ENCODE measurements around the gene KCNJ15. TPM values are rescaled to one million over a fixed set of nuclear protein-coding genes. Genes with fewer than 3 reads are reported as not detected.
A peak's percentile ranks its signal among the peaks of the same experiment; 100 is the strongest.

KCNJ15 gene
- total RNA-seq, 1 donor from 2014 or later = 17.5 TPM

- H3K4me3 ChIP-seq = no peak overlapping the region
- no peak for DNase-seq (ENCODE audit: low spot score in 2 of 2)
- TF ChIP-seq CTCF (IDR thresholded peaks at IDR 0.05) = no peak
- H3K27ac ChIP-seq = peak overlapping the region; percentile 70 to 87
- H3K36me3 ChIP-seq = no peaks in the 10 kb centered on the region
- H3K27me3 ChIP-seq = no peaks in the 10 kb centered on the region
- intact Hi-C loops (cut with DNase I) = no loop called here
- H3K9me3 ChIP-seq = no peaks in the 10 kb centered on the region
- H3K4me1 ChIP-seq = peaks cover 19 to 21% of the 10 kb centered on the region in 2 donors
These were observed 16.7 kb upstream of the KCNJ15 start for GRCh38 chr21:38240129-38240528.

- peaks cover 19 to 21% of the 10 kb centered on the region in 2 donors for H3K4me1 ChIP-seq
- no peaks in the 10 kb centered on the region for H3K36me3 ChIP-seq
- H3K9me3 ChIP-seq = no peaks in the 10 kb centered on the region
- no peak for TF ChIP-seq CTCF (IDR thresholded peaks at IDR 0.05)
- no peaks in the 10 kb centered on the region for H3K27me3 ChIP-seq
- peak overlapping the region in 1 of 2 donors; percentile 10 for H3K4me3 ChIP-seq
- DNase-seq (ENCODE audit: low spot score in 2 of 2) = peak in 1 of 2 donors; percentile 83
- H3K27ac ChIP-seq = peak overlapping the region; percentile 70 to 87
- intact Hi-C loops (cut with DNase I) = loop anchor here (1.0 kb wide), 1 partner anchor 100 kb away; no protein-coding TSS in a partner anchor
These were observed 15.6 kb upstream of the KCNJ15 start for GRCh38 chr21:38241029-38241740.

GRCh38 chr21:38242061-38242460 is 14.7 kb upstream of the KCNJ15 start:
- Histone ChIP-seq H3K4me1 (peaks cover 19 to 21% of the 10 kb centered on the region in 2 donors), H3K27me3 (no peaks in the 10 kb centered on the region), H3K27ac (peak overlapping the region; percentile 70 to 87), H3K9me3 (no peaks in the 10 kb centered on the region), H3K4me3 (no peak overlapping the region), H3K36me3 (no peaks in the 10 kb centered on the region)
- DNase-seq (ENCODE audit: low spot score in 2 of 2) = no peak
- intact Hi-C loops (cut with DNase I) = no loop called here
- TF ChIP-seq CTCF (IDR thresholded peaks at IDR 0.05) = no peak

- no peaks in the 10 kb centered on the region for H3K27me3 ChIP-seq
- H3K36me3 ChIP-seq = no peaks in the 10 kb centered on the region
- H3K4me1 ChIP-seq = peaks cover 19 to 21% of the 10 kb centered on the region in 2 donors
- H3K9me3 ChIP-seq = no peaks in the 10 kb centered on the region
- peak overlapping the region; percentile 70 to 87 for H3K27ac ChIP-seq
- H3K4me3 ChIP-seq = no peak overlapping the region
- intact Hi-C loops (cut with DNase I) = no loop called here
- no peak for TF ChIP-seq CTCF (IDR thresholded peaks at IDR 0.05)
- no peak for DNase-seq (ENCODE audit: low spot score in 2 of 2)
These were observed 12.9 kb upstream of the KCNJ15 start for GRCh38 chr21:38243732-38244406.

- no peaks in the 10 kb centered on the region for H3K36me3 ChIP-seq
- peak overlapping the region; percentile 70 to 87 for H3K27ac ChIP-seq
- no peak overlapping the region for H3K4me3 ChIP-seq
- intact Hi-C loops (cut with DNase I) = no loop called here
- no peaks in the 10 kb centered on the region for H3K9me3 ChIP-seq
- H3K27me3 ChIP-seq = no peaks in the 10 kb centered on the region
- TF ChIP-seq CTCF (IDR thresholded peaks at IDR 0.05) = no peak
- DNase-seq (ENCODE audit: low spot score in 2 of 2) = no peak
- H3K4me1 ChIP-seq = peaks cover 19 to 23% of the 10 kb centered on the region in 2 donors
These were observed 12.4 kb upstream of the KCNJ15 start for GRCh38 chr21:38244407-38244787.
